ENCODE data around the gene PIK3CD. TPM values are rescaled to one million over a fixed set of nuclear protein-coding genes. Genes with fewer than 3 reads are reported as not detected.

Gene PIK3CD
- total RNA-seq, 1 donor, result 14.1 TPM

DNA sequence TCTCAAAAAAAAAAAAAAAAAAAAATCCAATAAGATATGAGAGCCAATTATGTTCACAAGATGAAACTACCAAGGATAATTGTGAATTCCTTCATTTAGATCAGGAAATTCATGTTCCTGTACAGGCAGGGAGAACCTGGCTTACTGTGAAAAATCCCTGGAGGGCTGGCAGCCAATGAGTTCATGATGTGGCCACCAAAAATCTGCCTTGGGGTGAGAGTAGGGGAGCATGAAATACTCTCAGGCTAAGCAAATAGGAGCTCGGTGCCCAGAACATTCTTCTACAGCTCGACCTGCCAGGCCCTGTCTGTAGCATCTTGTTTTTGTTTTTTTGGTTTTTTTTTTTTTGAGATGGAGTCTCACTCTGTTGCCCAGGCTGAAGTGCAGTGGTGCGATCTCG, 50.1 kb downstream of the PIK3CD start:
- Histone ChIP-seq H4K20me1 (ENCODE audit: insufficient read depth, low read length) (no peaks in the 10 kb centered on the region), H3K9me3 (ENCODE audit: low read depth, low read length) (no peaks in the 10 kb centered on the region), H3K27me3 (ENCODE audit: insufficient read depth, low read length) (no peaks in the 10 kb centered on the region), H3K4me3 (ENCODE audit: insufficient read depth, low read length) (no peak overlapping the region), H3K4me2 (ENCODE audit: insufficient read depth, low read length) (no peak overlapping the region), H3K79me2 (ENCODE audit: insufficient read depth, low read length) (peaks cover 2% of the 10 kb centered on the region), H3K27ac (ENCODE audit: low read depth, low read length) (no peak overlapping the region), H3K36me3 (ENCODE audit: insufficient read depth, low read length) (no peaks in the 10 kb centered on the region), H3K4me1 (ENCODE audit: insufficient read depth, low read length) (peaks cover 27% of the 10 kb centered on the region), H2AFZ (ENCODE audit: low read length) (no peak overlapping the region)
- no peak for DNase-seq (ENCODE audit: insufficient read length, low spot score, missing footprints)
- TF ChIP-seq, protein P1, sequence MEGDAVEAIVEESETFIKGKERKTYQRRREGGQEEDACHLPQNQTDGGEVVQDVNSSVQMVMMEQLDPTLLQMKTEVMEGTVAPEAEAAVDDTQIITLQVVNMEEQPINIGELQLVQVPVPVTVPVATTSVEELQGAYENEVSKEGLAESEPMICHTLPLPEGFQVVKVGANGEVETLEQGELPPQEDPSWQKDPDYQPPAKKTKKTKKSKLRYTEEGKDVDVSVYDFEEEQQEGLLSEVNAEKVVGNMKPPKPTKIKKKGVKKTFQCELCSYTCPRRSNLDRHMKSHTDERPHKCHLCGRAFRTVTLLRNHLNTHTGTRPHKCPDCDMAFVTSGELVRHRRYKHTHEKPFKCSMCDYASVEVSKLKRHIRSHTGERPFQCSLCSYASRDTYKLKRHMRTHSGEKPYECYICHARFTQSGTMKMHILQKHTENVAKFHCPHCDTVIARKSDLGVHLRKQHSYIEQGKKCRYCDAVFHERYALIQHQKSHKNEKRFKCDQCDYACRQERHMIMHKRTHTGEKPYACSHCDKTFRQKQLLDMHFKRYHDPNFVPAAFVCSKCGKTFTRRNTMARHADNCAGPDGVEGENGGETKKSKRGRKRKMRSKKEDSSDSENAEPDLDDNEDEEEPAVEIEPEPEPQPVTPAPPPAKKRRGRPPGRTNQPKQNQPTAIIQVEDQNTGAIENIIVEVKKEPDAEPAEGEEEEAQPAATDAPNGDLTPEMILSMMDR (IDR thresholded peaks at IDR 0.05; ENCODE audit: extremely low read depth, low read depth, low read length), result no peak

DNA sequence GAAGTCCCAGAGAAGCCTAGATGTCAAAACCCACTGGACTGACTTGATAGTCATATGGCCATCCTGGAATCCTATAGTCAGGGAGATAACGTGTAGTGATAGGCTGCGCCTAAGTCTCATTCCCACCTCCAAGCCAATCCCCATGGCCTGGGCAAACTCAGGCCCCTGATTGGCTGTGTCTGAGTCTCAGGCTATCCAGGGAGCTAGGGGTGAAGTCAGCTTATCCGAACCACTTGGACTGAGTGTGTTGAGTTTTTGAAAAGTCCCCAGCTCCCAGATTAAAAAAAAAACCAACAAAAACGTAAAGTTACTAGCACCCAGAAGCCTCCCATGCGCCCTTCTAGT, 51.6 kb downstream of the PIK3CD start:
- Histone ChIP-seq H3K79me2 (ENCODE audit: insufficient read depth, low read length) (peaks cover 2% of the 10 kb centered on the region), H3K4me2 (ENCODE audit: insufficient read depth, low read length) (no peak overlapping the region), H2AFZ (ENCODE audit: low read length) (no peak overlapping the region), H3K4me3 (ENCODE audit: insufficient read depth, low read length) (no peak overlapping the region), H3K4me1 (ENCODE audit: insufficient read depth, low read length) (peaks cover 27% of the 10 kb centered on the region), H4K20me1 (ENCODE audit: insufficient read depth, low read length) (no peaks in the 10 kb centered on the region), H3K36me3 (ENCODE audit: insufficient read depth, low read length) (no peaks in the 10 kb centered on the region), H3K27ac (ENCODE audit: low read depth, low read length) (no peak overlapping the region), H3K9me3 (ENCODE audit: low read depth, low read length) (no peaks in the 10 kb centered on the region), H3K27me3 (ENCODE audit: insufficient read depth, low read length) (no peaks in the 10 kb centered on the region)
- TF ChIP-seq, protein P1 (IDR thresholded peaks at IDR 0.05; ENCODE audit: extremely low read depth, low read depth, low read length), result no peak
- DNase-seq (ENCODE audit: insufficient read length, low spot score, missing footprints), result no peak

DNA sequence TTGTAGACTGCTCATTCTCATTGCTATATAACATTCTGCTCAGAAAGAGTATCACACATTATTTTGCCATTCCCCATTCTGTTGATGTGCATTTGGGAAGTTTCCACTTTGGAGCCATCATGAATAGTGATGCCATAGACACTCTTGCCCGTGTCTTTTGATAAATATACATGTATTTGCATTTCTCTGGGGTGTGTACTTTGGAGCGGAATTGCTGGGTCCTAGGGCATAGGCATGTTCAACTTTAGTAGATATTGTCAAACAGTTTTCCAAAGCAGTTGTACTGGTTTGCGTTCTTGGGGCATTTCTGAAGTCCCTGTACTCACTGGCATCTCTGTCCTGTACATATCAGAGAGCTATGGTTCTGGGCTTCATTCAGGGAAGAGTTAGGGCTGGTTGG, 52.1 kb downstream of the PIK3CD start:
- no peak overlapping the region for H3K27ac ChIP-seq (ENCODE audit: low read depth, low read length)
- no peaks in the 10 kb centered on the region for H3K9me3 ChIP-seq (ENCODE audit: low read depth, low read length)
- no peaks in the 10 kb centered on the region for H4K20me1 ChIP-seq (ENCODE audit: insufficient read depth, low read length)
- H2AFZ ChIP-seq (ENCODE audit: low read length), result no peak overlapping the region
- no peaks in the 10 kb centered on the region for H3K27me3 ChIP-seq (ENCODE audit: insufficient read depth, low read length)
- no peak overlapping the region for H3K4me3 ChIP-seq (ENCODE audit: insufficient read depth, low read length)
- H3K79me2 ChIP-seq (ENCODE audit: insufficient read depth, low read length), result peaks cover 2% of the 10 kb centered on the region
- H3K36me3 ChIP-seq (ENCODE audit: insufficient read depth, low read length), result no peaks in the 10 kb centered on the region
- no peak for DNase-seq (ENCODE audit: insufficient read length, low spot score, missing footprints)
- H3K4me1 ChIP-seq (ENCODE audit: insufficient read depth, low read length), result peaks cover 27% of the 10 kb centered on the region
- H3K4me2 ChIP-seq (ENCODE audit: insufficient read depth, low read length), result no peak overlapping the region
- TF ChIP-seq, protein P1 (IDR thresholded peaks at IDR 0.05; ENCODE audit: extremely low read depth, low read depth, low read length), result no peak

DNA sequence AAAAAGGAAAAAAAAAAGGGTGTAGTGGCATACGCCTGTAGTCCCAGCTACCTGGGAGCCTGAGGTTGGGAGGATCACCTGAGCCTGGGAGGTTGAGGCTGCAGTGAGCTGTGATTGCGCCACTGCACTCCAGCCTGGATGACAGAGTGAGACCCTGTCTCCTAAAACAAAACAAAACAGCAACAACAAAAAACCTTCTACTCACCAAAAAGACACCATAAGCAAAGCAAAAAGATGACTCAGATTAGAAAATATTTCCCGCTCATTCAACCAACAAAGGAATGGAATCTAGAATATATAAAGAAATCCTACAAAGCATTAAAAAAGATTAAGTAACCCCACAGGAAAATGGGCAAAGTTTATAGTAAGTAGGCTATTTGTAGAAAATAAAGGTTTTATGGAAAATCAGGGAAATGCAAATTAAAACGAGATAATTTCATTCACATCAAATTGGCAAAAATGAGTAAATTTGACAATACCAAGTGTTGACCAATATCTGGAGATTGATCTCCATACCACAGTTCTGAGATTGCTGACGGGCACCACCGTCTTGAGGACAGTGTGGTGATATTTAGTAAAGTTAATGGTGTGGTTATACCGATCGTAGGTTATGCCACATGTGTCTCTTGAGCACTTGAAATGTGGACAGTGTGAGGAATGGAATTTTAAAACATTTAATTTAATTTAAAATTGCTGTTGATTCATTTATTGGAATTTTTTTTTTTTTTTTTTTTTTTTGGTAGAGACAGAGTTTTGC, 54.0 kb downstream of the PIK3CD start:
- Histone ChIP-seq H3K27me3 (ENCODE audit: insufficient read depth, low read length) (no peaks in the 10 kb centered on the region), H3K79me2 (ENCODE audit: insufficient read depth, low read length) (peaks cover 2% of the 10 kb centered on the region), H3K9me3 (ENCODE audit: low read depth, low read length) (no peaks in the 10 kb centered on the region), H3K4me1 (ENCODE audit: insufficient read depth, low read length) (peaks cover 19% of the 10 kb centered on the region), H3K4me2 (ENCODE audit: insufficient read depth, low read length) (peak overlapping the region; percentile 52), H3K36me3 (ENCODE audit: insufficient read depth, low read length) (no peaks in the 10 kb centered on the region), H3K27ac (ENCODE audit: low read depth, low read length) (no peak overlapping the region), H3K4me3 (ENCODE audit: insufficient read depth, low read length) (no peak overlapping the region), H4K20me1 (ENCODE audit: insufficient read depth, low read length) (no peaks in the 10 kb centered on the region), H2AFZ (ENCODE audit: low read length) (no peak overlapping the region)
- DNase-seq (ENCODE audit: insufficient read length, low spot score, missing footprints), result peak; percentile 91
- TF ChIP-seq, protein P1 (IDR thresholded peaks at IDR 0.05; ENCODE audit: extremely low read depth, low read depth, low read length), result no peak

Measured in osteoblast (primary cell).